Naive thymus-derived CD8-positive, alpha-beta T cell (primary cell): Measurements from ENCODE around the gene TMEM179. TPM values are rescaled to one million over a fixed set of nuclear protein-coding genes. Genes with fewer than 3 reads are reported as not detected.

Experiments
- ATAC-seq, 2 donors: fragments of 150-1000 bp; cut with Tn5 transposase in 1 of 2; sonication (Bioruptor Pico), chemical (Tn5 transposase) in 1 of 2; 1 replicate in 1 of 2; 2 replicates in 1 of 2; pipeline ENCODE4 v1.10.0; 2021; ENCODE audit warnings: mild to moderate bottlenecking in 2 of 2, moderate library complexity in 2 of 2
- POLR2A ChIA-PET: fragments of 350-600 bp; sonication (Branson Sonifier 250); formaldehyde crosslinking; loops from one replicate; lab custom pipeline; 2021; ENCODE audit warnings: antibody characterized with exemption; lab: Charles Lee
- DNase-seq, 10 donors: peaks; one replicate each; pipeline versions ENCODE4 v3.0.0 to v3.0.0-alpha.2; 2020 to 2022
- H3K27ac Mint-ChIP-seq, 10 donors: one replicate each; pipeline ENCODE4 v1.8.0; 2020 to 2022; ENCODE audit warnings: mild to moderate bottlenecking in 10 of 10, mixed read lengths in 10 of 10, moderate library complexity in 4 of 10, inconsistent platforms in 1 of 10
- H3K27me3 Mint-ChIP-seq, 5 donors: one replicate each; pipeline ENCODE4 v1.8.0; 2021 to 2022; ENCODE audit warnings: mixed read lengths in 5 of 5
- H3K36me3 Mint-ChIP-seq, 3 donors: one replicate each; pipeline ENCODE4 v1.8.0; 2020 to 2022; ENCODE audit warnings: mixed read lengths in 3 of 3, mild to moderate bottlenecking in 2 of 3, inconsistent platforms in 1 of 3
- H3K4me1 Mint-ChIP-seq, 4 donors: one replicate each; pipeline ENCODE4 v1.8.0; 2021 to 2022; ENCODE audit warnings: mixed read lengths in 4 of 4
- H3K4me3 Mint-ChIP-seq, 10 donors: one replicate each; pipeline ENCODE4 v1.8.0; 2020 to 2022; ENCODE audit warnings: mild to moderate bottlenecking in 10 of 10, mixed read lengths in 10 of 10, moderate library complexity in 6 of 10, inconsistent platforms in 1 of 10
- H3K9me3 Mint-ChIP-seq, 9 donors: one replicate each; pipeline ENCODE4 v1.8.0; 2020 to 2022; ENCODE audit warnings: mixed read lengths in 9 of 9, mild to moderate bottlenecking in 3 of 9, inconsistent platforms in 1 of 9, moderate library complexity in 1 of 9
- polyA plus RNA-seq, 3 donors: library from polyadenylated mRNA; unstranded; fragments of 300-500 nt; fragmentation: Illumina TruSeq; gene quantifications; one replicate each; pipeline ENCODE4 v1.2.3, GENCODE V29; 2021
- total RNA-seq, 8 experiments: library from RNA in 2 of 8; stranded (reverse) in 2 of 8; gene quantifications; one replicate each; pipeline ENCODE4 v1.2.3 and lab custom pipeline; 2021 to 2026

The TMEM179 gene
- total and polyA plus RNA-seq, 5 experiments from 2014 or later: not detected

GRCh38 chr14:104567141-104567956 is 37.2 kb downstream of the TMEM179 start:
- H3K36me3 Mint-ChIP-seq: no peaks in the 10 kb centered on the region
- POLR2A ChIA-PET: no interaction called here
- peaks cover 0 to 32% (median 13%) of the 10 kb centered on the region in 5 donors for H3K27me3 Mint-ChIP-seq
- no peak for DNase-seq
- no peaks in the 10 kb centered on the region for H3K9me3 Mint-ChIP-seq
- H3K27ac Mint-ChIP-seq: no peak overlapping the region
- no peak for ATAC-seq
- peaks cover 2 to 7% (median 3%) of the 10 kb centered on the region in 4 donors for H3K4me1 Mint-ChIP-seq
- H3K4me3 Mint-ChIP-seq: no peak overlapping the region

GRCh38 chr14:104564744-104565679 is 39.6 kb downstream of the TMEM179 start:
- no peak overlapping the region for H3K27ac Mint-ChIP-seq
- POLR2A ChIA-PET: interaction anchor here (1.4 kb wide), 1 partner anchor 487 kb away, joined by 4 read pairs; no protein-coding TSS in a partner anchor
- ATAC-seq (no peak), DNase-seq (no peak)
- no peak overlapping the region for H3K4me3 Mint-ChIP-seq
- peaks cover 0 to 41% (median 18%) of the 10 kb centered on the region in 5 donors for H3K27me3 Mint-ChIP-seq
- peaks cover 2 to 7% (median 3%) of the 10 kb centered on the region in 4 donors for H3K4me1 Mint-ChIP-seq
- no peaks in the 10 kb centered on the region for H3K9me3 Mint-ChIP-seq
- no peaks in the 10 kb centered on the region for H3K36me3 Mint-ChIP-seq

- Mint-ChIP-seq H3K27ac (peak overlapping the region in 1 of 10 donors; percentile 40), H3K4me3 (peak overlapping the region in 2 of 10 donors; percentile 44 to 63), H3K9me3 (no peaks in the 10 kb centered on the region), H3K27me3 (peaks cover 0 to 41% (median 20%) of the 10 kb centered on the region in 5 donors), H3K36me3 (no peaks in the 10 kb centered on the region), H3K4me1 (peaks cover 2 to 7% (median 3%) of the 10 kb centered on the region in 4 donors)
- DNase-seq (peak; percentile 56 to 85 (median 72)), ATAC-seq (peak; percentile 84 to 87)
- POLR2A ChIA-PET: interaction anchor here (1.4 kb wide), 1 partner anchor 486 kb away, joined by 4 read pairs; no protein-coding TSS in a partner anchor
These were observed 40.6 kb downstream of the TMEM179 start for GRCh38 chr14:104563742-104564615.

GRCh38 chr14:104563191-104563741 is 41.3 kb downstream of the TMEM179 start:
- peak in 1 of 10 donors; percentile 52 for DNase-seq
- Mint-ChIP-seq H3K27me3 (peaks cover 0 to 41% (median 20%) of the 10 kb centered on the region in 5 donors), H3K9me3 (no peaks in the 10 kb centered on the region), H3K4me1 (peaks cover 2 to 7% (median 3%) of the 10 kb centered on the region in 4 donors), H3K27ac (no peak overlapping the region), H3K36me3 (no peaks in the 10 kb centered on the region), H3K4me3 (no peak overlapping the region)
- POLR2A ChIA-PET: interaction anchor here (1.4 kb wide), 1 partner anchor 485 kb away, joined by 4 read pairs; no protein-coding TSS in a partner anchor
- peak in 1 of 2 donors; percentile 12 for ATAC-seq

GRCh38 chr14:104562606-104563005 is 42.0 kb downstream of the TMEM179 start:
- ATAC-seq (no peak), DNase-seq (no peak)
- Mint-ChIP-seq H3K4me1 (peaks cover 2 to 7% (median 3%) of the 10 kb centered on the region in 4 donors), H3K27me3 (peaks cover 0 to 41% (median 20%) of the 10 kb centered on the region in 5 donors), H3K36me3 (no peaks in the 10 kb centered on the region), H3K4me3 (no peak overlapping the region), H3K27ac (no peak overlapping the region), H3K9me3 (no peaks in the 10 kb centered on the region)
- POLR2A ChIA-PET: no interaction called here

- DNase-seq (no peak), ATAC-seq (no peak)
- H3K9me3 Mint-ChIP-seq: no peaks in the 10 kb centered on the region
- POLR2A ChIA-PET: no interaction called here
- no peaks in the 10 kb centered on the region for H3K36me3 Mint-ChIP-seq
- peaks cover 0 to 41% (median 20%) of the 10 kb centered on the region in 5 donors for H3K27me3 Mint-ChIP-seq
- H3K4me3 Mint-ChIP-seq: no peak overlapping the region
- H3K4me1 Mint-ChIP-seq: peaks cover 2 to 7% (median 3%) of the 10 kb centered on the region in 4 donors
- H3K27ac Mint-ChIP-seq: peak overlapping the region in 1 of 10 donors; percentile 29
These were observed 42.7 kb downstream of the TMEM179 start for GRCh38 chr14:104561632-104562495.

GRCh38 chr14:104561124-104561557 is 43.4 kb downstream of the TMEM179 start:
- no peaks in the 10 kb centered on the region for H3K36me3 Mint-ChIP-seq
- ATAC-seq: no peak
- no peak overlapping the region for H3K27ac Mint-ChIP-seq
- H3K9me3 Mint-ChIP-seq: no peaks in the 10 kb centered on the region
- H3K4me1 Mint-ChIP-seq: peaks cover 2 to 7% (median 3%) of the 10 kb centered on the region in 4 donors
- peak in 1 of 10 donors; percentile 50 for DNase-seq
- H3K4me3 Mint-ChIP-seq: no peak overlapping the region
- H3K27me3 Mint-ChIP-seq: peaks cover 0 to 34% (median 19%) of the 10 kb centered on the region in 5 donors
- POLR2A ChIA-PET: no interaction called here

GRCh38 chr14:104560586-104560945 is 44.0 kb downstream of the TMEM179 start:
- Mint-ChIP-seq H3K27me3 (peaks cover 0 to 28% (median 17%) of the 10 kb centered on the region in 5 donors), H3K36me3 (no peaks in the 10 kb centered on the region), H3K27ac (no peak overlapping the region), H3K4me3 (no peak overlapping the region), H3K9me3 (no peaks in the 10 kb centered on the region), H3K4me1 (peaks cover 2 to 7% (median 3%) of the 10 kb centered on the region in 4 donors)
- peak in 1 of 10 donors; percentile 43 for DNase-seq
- no peak for ATAC-seq
- POLR2A ChIA-PET: no interaction called here

GRCh38 chr14:104559804-104560585 is 44.6 kb downstream of the TMEM179 start:
- Mint-ChIP-seq H3K9me3 (no peaks in the 10 kb centered on the region), H3K27ac (no peak overlapping the region), H3K4me3 (no peak overlapping the region), H3K4me1 (peaks cover 2 to 7% (median 3%) of the 10 kb centered on the region in 4 donors), H3K27me3 (peaks cover 0 to 23% (median 12%) of the 10 kb centered on the region in 5 donors), H3K36me3 (no peaks in the 10 kb centered on the region)
- POLR2A ChIA-PET: no interaction called here
- DNase-seq: peak in 1 of 10 donors; percentile 44
- ATAC-seq: no peak

GRCh38 chr14:104559028-104559803 is 45.4 kb downstream of the TMEM179 start:
- peak in 1 of 10 donors; percentile 1 for DNase-seq

More at GRCh38 chr14:104559028-104559803, 45.4 kb downstream of the TMEM179 start:
- Mint-ChIP-seq H3K4me1 (peaks cover 2 to 6% (median 3%) of the 10 kb centered on the region in 4 donors), H3K4me3 (no peak overlapping the region), H3K27ac (no peak overlapping the region), H3K36me3 (no peaks in the 10 kb centered on the region), H3K27me3 (peaks cover 0 to 16% (median 9%) of the 10 kb centered on the region in 5 donors), H3K9me3 (no peaks in the 10 kb centered on the region)
- no peak for ATAC-seq
- POLR2A ChIA-PET: no interaction called here
